ENCODE measurements around the gene GUK1. TPM values are rescaled to one million over a fixed set of nuclear protein-coding genes. Genes with fewer than 3 reads are reported as not detected.

The GUK1 gene
- total RNA-seq, 4 donors from 2014 or later, result 292 to 354 (median 305) TPM

DNA sequence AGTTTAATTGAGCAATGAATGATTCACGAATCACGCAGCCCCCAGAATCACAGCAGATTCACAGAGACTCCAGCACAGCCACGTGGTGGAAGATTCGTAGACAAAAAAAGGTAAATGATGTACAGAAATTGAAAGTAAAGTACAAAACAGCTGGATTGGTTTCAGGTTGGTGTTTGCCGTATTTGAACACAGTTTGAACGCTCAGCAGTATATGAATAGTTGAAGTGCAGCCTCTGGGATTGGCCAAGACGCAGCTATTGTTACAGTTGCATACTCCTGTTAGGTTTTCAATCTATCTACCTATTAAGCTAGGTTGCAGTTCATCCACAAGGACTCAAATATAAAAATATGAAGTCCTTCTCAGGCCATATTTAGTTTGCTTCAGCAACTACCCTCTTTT lies 27.9 kb upstream of the GUK1 start:
- Histone ChIP-seq H3K4me3 (no peak overlapping the region), H3K27me3 (no peaks in the 10 kb centered on the region), H3K27ac (replicated peaks in 1 of 4) (no peak overlapping the region), H3K4me1 (peaks cover 17 to 30% (median 27%) of the 10 kb centered on the region in 4 donors), H3K9me3 (no peaks in the 10 kb centered on the region), H3K36me3 (peaks cover 0 to 9% (median 8%) of the 10 kb centered on the region in 4 donors)
- TF ChIP-seq EP300 (IDR thresholded peaks at IDR 0.05), result no peak
- no peak for TF ChIP-seq CTCF (IDR thresholded peaks at IDR 0.05)
- TF ChIP-seq POLR2A (IDR thresholded peaks at IDR 0.05; ENCODE audit: low read depth), result no peak
- no peak for TF ChIP-seq POLR2AphosphoS5 (IDR thresholded peaks at IDR 0.05)
- 89% methylated on average over 7 of the region's 7 CpGs for WGBS
- intact Hi-C loops (cut with DNase I), result no loop called here
- no peak for DNase-seq (ENCODE audit: extremely low spot score)

DNA sequence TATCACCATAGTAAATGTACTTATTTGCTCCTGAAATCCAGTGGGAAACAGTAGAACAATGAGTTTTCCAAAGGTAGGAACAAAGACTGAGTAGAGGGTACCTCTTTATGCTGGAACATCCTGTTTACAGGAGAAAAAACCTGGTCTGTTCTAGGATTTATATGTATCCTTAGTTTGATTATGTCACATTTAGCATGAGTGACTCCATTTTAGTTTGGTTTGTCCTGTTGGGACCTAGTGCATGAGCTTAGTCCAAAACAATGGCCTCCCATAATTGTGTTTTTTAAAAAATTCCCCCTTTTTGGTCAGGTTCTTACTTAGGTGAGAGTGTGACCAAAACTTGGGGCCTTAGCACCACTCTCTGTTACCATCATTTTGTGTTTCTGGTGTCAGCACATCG lies 27.5 kb upstream of the GUK1 start:
- no peaks in the 10 kb centered on the region for H3K9me3 ChIP-seq

DNA sequence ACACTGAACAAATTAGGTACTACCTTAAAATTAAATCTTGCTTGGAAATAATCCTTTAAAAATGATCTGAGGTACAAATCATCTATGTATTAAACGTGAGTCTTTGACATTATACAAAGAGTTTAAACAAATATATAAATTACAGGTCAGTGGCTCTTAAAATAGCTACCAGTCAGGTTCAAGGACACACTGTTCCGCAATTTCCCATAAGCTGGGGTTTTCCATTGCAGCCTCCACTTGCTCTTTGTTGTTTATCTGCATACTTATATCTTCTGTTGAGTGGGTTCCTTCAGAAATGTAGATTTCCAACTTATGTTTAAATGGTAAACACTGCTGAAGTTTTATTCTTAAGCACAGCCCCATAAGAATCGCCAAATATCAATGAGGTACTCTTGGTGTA lies 25.3 kb upstream of the GUK1 start:
- intact Hi-C loops (cut with DNase I), result no loop called here
- no peak overlapping the region for H3K27ac ChIP-seq (replicated peaks in 1 of 4)
- TF ChIP-seq POLR2A (IDR thresholded peaks at IDR 0.05; ENCODE audit: low read depth) (no peak), POLR2AphosphoS5 (IDR thresholded peaks at IDR 0.05) (no peak), EP300 (IDR thresholded peaks at IDR 0.05) (no peak), CTCF (IDR thresholded peaks at IDR 0.05) (no peak)

More for the DNA sequence above, 27.5 kb upstream of the GUK1 start:
- TF ChIP-seq POLR2A (IDR thresholded peaks at IDR 0.05; ENCODE audit: low read depth), result no peak
- TF ChIP-seq EP300 (IDR thresholded peaks at IDR 0.05), result no peak
- no peak for TF ChIP-seq POLR2AphosphoS5 (IDR thresholded peaks at IDR 0.05)
- TF ChIP-seq CTCF (IDR thresholded peaks at IDR 0.05), result no peak
- Histone ChIP-seq H3K27me3 (no peaks in the 10 kb centered on the region), H3K4me3 (no peak overlapping the region), H3K27ac (replicated peaks in 1 of 4) (no peak overlapping the region), H3K36me3 (peaks cover 0 to 5% (median 4%) of the 10 kb centered on the region in 4 donors), H3K4me1 (peaks cover 17 to 27% (median 24%) of the 10 kb centered on the region in 4 donors)
- WGBS, result 95% methylated on average over 1 of the region's 1 CpG
- DNase-seq (ENCODE audit: extremely low spot score), result no peak
- intact Hi-C loops (cut with DNase I), result no loop called here

GRCh38 chr1:228117335-228117734 lies 22.7 kb upstream of the GUK1 start:
- Histone ChIP-seq H3K36me3 (no peaks in the 10 kb centered on the region), H3K27ac (replicated peaks in 1 of 4) (no peak overlapping the region), H3K27me3 (no peaks in the 10 kb centered on the region), H3K9me3 (no peaks in the 10 kb centered on the region), H3K4me3 (no peak overlapping the region), H3K4me1 (no peaks in the 10 kb centered on the region)
- TF ChIP-seq CTCF (IDR thresholded peaks at IDR 0.05) (no peak), POLR2AphosphoS5 (IDR thresholded peaks at IDR 0.05) (no peak), EP300 (IDR thresholded peaks at IDR 0.05) (no peak), POLR2A (IDR thresholded peaks at IDR 0.05; ENCODE audit: low read depth) (no peak)
- intact Hi-C loops (cut with DNase I), result no loop called here
- WGBS, result 96% methylated on average over 4 of the region's 4 CpGs
- DNase-seq (ENCODE audit: extremely low spot score), result no peak

More for the DNA sequence above, 25.3 kb upstream of the GUK1 start:
- Histone ChIP-seq H3K9me3 (no peaks in the 10 kb centered on the region), H3K36me3 (no peaks in the 10 kb centered on the region), H3K4me1 (peaks cover 6 to 13% (median 9%) of the 10 kb centered on the region in 4 donors), H3K4me3 (no peak overlapping the region), H3K27me3 (no peaks in the 10 kb centered on the region)
- no peak for DNase-seq (ENCODE audit: extremely low spot score)
- WGBS, result 75% methylated on average over 3 of the region's 3 CpGs

GRCh38 chr1:228118040-228118439 lies 22.0 kb upstream of the GUK1 start:
- H3K27me3 ChIP-seq, result no peaks in the 10 kb centered on the region
- DNase-seq (ENCODE audit: extremely low spot score), result no peak
- no peak overlapping the region for H3K4me3 ChIP-seq
- no peak for TF ChIP-seq POLR2AphosphoS5 (IDR thresholded peaks at IDR 0.05)
- no peaks in the 10 kb centered on the region for H3K36me3 ChIP-seq
- no peaks in the 10 kb centered on the region for H3K4me1 ChIP-seq
- H3K27ac ChIP-seq (replicated peaks in 1 of 4), result no peak overlapping the region
- WGBS, result 79% methylated on average over 2 of the region's 2 CpGs
- no peaks in the 10 kb centered on the region for H3K9me3 ChIP-seq
- intact Hi-C loops (cut with DNase I), result no loop called here

Data from esophagus muscularis mucosa (tissue), 4 donors.